Left kidney (tissue), 2 donors: Measurements from ENCODE around the gene ZNF148. TPM values are rescaled to one million over a fixed set of nuclear protein-coding genes. Genes with fewer than 3 reads are reported as not detected.

ENCODE experiments used
- DNase-seq: peaks from one replicate; pipeline ENCODE4 v3.0.0-alpha.2; 2013
- polyA plus RNA-seq: library from polyadenylated mRNA; unstranded; fragments of 120-200 nt; gene quantifications from one replicate; pipeline ENCODE4 v1.2.1, GENCODE V29; 2013; ENCODE audit not compliant: insufficient read length

Gene ZNF148
- polyA plus RNA-seq, 1 donor, result 51.8 TPM

DNA sequence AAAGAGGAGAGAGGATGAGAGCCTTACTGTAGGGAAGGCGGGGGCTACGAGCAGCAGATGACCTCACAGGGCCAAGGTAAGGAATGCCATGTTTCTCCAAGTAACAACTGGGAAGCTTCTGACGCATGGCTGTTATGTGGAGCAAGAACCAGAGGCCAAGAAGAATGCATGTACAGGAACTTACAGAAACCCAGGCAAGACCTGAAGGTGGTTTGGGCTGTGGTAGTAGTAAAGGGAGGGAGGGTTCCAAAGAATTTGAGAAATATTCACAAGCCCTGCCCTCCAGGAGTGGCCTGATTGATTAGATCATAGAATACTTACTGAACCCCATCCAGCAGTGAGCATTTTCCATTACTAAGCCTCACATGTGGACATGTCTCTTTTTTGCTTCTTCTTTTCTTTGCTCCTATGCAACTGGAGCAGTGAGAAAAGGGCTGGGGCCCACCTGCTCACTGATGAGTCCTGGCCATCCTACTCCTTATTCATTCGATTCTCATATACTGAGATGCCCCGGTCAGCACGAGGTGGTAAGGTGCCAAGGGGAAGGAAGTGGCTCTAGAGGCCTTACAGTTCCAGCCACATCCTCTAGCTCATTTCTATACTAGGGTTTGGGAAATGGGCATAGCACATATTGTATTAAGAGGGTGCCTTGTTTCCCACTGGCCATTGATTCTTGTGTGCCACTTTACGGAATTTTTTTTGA is 154.2 kb downstream of the ZNF148 start:
- no peak for DNase-seq

DNA sequence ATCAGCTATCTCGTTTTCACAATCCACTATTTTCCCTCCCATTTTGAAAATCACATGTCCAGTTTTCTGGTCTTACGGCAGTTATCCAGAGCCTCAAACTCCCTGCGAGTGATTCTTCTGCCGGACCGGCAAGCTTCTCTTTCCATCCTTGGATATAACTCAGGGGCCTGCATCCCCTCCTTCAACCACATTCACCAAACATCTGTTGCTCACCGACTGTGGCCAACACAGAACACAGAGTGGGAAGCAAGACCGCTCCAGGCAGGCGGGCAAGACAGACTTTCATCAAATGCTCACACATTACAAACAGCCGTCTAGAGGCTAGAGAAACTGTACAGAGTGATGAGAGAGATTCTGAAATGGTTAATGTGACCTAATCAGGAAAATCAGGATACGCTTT is 154.9 kb downstream of the ZNF148 start:
- DNase-seq, result no peak

GRCh38 chr3:125219261-125219701 is 155.8 kb downstream of the ZNF148 start:
- DNase-seq, result no peak

- DNase-seq, result no peak
These were observed 160.4 kb downstream of the ZNF148 start for GRCh38 chr3:125214738-125215137.

- DNase-seq, result no peak
These were observed 161.1 kb downstream of the ZNF148 start for GRCh38 chr3:125213946-125214542.

GRCh38 chr3:125213364-125213755 is 161.8 kb downstream of the ZNF148 start:
- no peak for DNase-seq

DNA sequence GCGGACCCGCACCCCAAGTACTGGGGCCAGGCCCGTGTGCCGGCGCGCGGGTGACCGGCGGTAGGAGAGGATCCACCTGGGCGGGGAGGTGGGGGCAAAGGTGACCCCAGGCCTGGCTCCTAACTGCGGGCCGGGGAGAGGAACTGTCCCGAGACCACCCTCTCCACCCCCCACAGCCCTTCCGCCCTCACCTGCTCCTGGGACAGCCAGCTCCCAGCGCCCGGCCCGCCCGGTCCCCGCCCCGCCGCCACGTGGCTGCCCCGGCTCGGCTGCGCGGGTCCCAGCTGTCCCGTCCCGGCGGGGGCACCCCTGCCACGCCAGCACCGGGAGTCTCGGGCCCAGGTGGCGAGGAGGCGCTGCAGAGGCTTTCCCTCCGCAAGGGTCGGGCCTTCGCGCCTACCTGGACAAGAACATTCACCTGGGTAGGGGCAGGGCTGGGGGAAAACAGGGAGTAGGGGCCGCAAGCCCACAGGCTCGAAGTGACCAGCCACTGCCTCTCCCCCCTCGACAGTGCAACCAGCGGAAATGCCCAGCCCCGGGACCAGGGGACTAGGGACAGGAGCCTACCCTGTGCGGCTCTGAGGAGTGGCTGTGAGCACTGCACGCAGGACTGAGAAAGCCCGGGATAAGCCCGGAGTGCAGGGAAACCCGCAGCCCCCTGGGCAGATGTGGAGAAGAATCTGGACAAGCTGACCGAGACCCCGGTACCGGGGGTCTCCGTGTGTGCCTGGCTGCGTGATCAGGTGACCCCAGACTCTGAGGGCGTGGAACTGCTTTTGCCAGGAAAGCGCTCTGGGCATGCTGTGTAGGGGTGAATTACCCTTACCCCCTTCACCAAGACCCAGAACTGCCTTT is 162.4 kb downstream of the ZNF148 start, which contains the start of gene SLC12A8:
Gene SLC12A8 (minus strand): TSS at position 240 of the 855 bp plus-strand sequence. CDS start 1,399 bp downstream, outside the sequence.
- DNase-seq, result no peak

DNA sequence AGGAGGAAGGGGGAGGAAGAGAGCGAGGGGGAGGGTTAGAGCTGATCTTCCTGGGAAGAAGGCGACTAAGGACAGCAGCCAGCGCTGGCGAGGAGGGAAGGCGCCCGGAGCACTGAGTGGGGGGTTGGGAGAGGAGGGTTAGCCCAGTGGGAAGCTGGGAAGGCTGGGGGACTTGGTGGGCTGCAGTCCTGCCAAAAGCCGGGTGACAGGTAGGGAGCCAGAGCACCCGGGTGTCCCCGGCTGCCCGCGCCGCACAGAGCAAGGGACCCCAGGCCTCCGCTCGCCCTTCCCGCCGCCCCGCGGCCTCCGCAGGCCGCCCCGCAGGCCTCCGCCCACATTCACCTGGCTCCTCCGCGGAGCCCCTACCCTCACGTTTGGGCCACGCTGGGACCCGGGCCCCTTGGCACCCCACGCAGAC is 163.0 kb downstream of the ZNF148 start:
- no peak for DNase-seq

DNA sequence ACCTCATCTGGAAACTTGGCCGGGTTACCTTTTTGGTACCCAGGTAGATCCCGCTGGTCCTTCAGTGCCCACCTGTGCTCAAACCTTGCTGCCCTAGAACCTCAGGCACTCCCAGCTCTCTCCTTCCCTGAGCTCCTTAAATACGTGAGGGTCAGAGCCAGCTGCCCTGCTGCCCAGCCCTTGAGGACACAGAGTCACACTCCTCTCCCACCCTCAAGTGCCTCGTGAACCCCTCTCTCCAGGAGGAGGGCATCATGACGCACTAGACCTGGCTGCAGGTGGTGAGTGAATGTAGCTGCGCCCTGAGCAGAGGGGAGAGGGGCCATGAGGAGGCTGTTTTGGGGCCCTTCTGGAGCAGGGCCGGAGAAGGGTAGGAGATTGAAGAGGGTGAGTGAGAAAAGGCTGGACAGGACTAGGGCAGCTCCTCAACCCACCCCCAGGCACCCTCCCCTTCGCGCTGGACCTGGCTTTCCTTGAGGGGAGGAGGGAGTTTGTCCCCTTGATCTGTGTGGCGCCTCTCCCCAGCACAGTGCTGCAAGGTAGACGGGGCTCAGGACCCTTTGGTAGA is 163.5 kb downstream of the ZNF148 start:
- no peak for DNase-seq

- no peak for DNase-seq
These were observed 167.1 kb downstream of the ZNF148 start for GRCh38 chr3:125207949-125208568.

- no peak for DNase-seq
These were observed 167.6 kb downstream of the ZNF148 start for GRCh38 chr3:125207507-125207906.

- no peak for DNase-seq
These were observed 168.2 kb downstream of the ZNF148 start for GRCh38 chr3:125206934-125207333.

DNA sequence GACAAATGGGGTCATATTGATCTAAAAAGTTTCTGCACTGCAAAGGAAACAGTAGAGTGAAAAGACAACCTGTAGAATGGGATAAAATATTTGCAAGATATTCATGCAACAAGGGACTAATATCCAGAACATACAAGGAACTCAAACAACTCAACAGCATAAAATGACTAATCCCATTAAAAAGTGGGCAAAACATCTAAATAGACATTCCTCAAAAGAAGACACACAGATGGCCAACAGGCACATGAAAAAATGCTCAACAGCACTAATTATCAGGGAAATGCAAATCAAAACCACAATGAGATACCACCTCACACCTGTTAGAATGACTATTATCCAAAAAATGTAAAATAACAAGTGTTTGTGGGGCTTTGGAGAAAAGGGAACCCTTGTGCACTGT is 171.4 kb downstream of the ZNF148 start:
- no peak for DNase-seq

GRCh38 chr3:125202197-125202596 is 172.9 kb downstream of the ZNF148 start:
- DNase-seq, result no peak

DNA sequence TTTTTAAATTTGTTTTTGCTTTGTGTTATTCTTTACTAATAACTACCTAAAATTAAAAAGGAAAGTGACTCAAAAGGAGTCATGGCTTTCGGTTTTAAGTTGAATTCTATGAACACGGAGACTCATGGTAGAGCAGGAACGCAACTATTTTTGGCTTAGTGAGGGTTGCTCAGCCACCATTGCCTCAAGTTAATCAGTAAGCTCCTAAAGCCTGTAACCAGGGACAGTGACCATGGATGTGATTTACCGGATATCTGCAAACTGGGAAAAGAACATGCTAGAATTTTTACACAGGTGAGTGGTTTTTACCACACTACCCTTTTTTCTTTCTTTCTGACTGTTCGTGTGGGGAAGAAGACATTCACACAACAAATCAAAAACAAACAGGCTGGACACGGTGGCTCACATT is 174.4 kb downstream of the ZNF148 start:
- DNase-seq, result no peak

- DNase-seq, result no peak
These were observed 180.1 kb downstream of the ZNF148 start for GRCh38 chr3:125194849-125195601.

DNA sequence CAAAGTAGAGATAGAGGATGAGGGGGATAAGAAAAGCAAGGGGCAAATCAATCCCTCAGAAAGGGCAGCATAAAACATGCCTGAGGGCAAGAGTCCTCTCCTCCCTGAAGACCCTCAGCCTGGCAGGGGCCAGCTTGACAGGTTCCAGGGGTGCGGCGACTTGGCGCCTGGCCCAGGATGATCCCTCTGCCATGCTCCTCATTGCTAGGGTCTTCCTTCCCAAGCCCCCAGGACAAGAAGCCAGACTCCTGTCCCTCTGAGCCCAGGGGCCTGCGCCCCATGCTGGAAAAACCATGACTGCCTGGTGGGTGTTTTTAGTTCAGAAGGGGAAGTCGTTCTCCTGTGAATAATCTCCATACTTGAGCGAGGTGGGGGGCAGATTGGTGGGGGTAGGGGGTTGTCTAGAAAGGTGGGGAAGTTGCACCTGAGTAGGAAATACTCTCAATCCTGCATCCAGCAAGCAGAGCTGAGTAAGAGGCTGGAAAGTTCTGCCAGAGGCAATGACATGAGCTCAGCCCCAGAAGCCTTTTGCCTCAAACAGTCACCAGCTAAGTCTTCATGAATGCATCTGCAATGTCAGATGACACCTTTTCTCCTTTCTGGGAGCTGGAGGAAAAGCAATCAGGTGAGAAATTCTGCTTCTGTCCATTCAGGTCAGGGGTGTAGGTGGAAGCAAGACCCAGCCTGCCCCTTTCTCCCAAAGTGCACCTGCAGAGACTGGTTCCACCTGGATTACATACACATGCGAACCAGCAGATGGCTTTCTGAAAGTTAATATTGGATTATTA is 180.9 kb downstream of the ZNF148 start:
- DNase-seq, result no peak

DNA sequence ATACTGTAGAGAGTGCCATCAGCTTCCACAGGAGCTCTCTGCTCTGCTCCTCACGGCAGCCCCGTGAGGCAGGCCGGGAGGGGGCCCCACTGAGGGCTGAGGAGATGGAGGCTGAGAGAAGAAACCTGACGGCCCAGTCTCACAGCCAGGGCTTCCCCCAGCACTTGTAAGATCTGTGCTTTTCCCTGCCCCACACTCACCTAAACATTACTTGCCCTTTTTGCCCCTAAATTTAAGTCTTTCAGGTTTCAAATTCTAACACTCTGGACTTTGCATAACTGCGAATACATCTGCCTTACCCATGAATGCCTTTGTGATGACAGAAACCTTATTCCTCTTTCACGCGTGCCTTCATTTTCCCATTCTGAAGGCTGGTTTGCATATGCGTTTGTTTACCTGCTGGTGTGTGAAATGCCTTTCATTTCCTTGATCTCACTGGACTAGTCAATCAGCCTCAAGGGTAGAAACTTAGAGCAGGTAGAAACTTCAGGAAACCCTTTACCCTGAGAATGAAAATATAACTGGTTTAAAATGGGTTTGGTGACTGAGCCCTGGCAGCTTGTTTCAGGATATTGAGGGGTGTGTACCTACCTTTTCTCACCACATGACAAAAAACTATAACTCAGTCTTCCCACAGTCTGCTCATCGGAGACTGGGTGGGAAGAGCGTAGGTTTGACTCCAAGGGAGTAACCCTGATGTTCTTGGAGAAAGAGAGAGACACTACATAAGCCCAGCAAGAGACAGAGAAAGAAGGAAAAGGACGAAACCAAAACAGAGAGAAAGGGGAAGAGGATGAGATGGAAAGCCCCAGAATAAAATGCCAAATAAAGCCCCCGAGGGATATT is 182.7 kb downstream of the ZNF148 start:
- no peak for DNase-seq

DNA sequence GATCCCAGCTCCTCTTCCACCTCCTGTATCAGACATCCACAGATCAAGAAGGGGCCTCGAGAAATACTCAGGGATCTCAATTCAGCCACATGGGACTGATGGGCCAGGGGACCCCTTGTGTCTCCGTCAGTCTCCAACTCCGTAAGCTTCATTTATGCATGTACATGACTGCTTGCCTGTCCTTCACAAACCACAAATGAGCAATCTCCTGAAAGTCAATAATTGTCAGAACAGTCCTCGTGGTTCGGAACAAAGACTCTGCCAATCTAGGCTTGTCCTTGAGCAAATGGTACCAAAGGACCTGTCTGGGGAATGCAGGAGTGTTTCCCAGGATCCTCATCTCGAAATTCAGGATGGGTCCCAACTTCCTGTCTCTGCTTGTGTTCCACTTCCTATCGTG is 183.4 kb downstream of the ZNF148 start:
- no peak for DNase-seq
